ENCODE measurements around the gene CER1.

The CER1 gene

DNA sequence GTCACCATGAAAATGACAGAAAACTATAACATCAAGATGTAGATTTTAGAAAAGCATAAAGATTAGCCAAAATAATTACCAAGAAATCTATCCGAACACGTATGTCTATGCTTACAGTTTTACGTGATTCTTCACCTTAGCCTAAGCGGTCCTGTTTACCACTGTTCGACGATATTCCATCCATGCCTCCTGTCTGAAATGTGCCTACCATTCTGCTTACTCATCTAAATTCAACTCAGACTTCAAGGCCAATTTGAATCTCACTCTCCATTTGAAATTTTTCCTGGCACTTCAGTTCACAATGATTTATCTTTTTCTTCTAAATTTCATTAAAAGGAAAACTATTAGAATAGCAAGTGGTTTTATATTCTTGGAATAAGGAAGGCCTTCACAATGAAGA, 44.7 kb downstream of the CER1 start:
- no peaks in the 10 kb centered on the region for H3K27me3 ChIP-seq (ENCODE audit: low read length)
- no peak overlapping the region for H3K4me3 ChIP-seq (ENCODE audit: insufficient read depth, low read length, poor library complexity, severe bottlenecking)
- H4K20me1 ChIP-seq (ENCODE audit: low read depth, low read length): no peaks in the 10 kb centered on the region
- H3F3A ChIP-seq (ENCODE audit: insufficient read depth): no peaks in the 10 kb centered on the region; the same call in 1 of the 2 replicates
- no peaks in the 10 kb centered on the region for H3K79me2 ChIP-seq (ENCODE audit: insufficient read depth, low read length)
- no peaks in the 10 kb centered on the region for H3K9me3 ChIP-seq (ENCODE audit: insufficient read depth, low read length)
- H3K4me2 ChIP-seq (ENCODE audit: low read depth, low read length, poor library complexity, severe bottlenecking): no peak overlapping the region
- no peak overlapping the region for H2AFZ ChIP-seq (ENCODE audit: low read depth, low read length, severe bottlenecking)
- H3K36me3 ChIP-seq (ENCODE audit: low read length): no peaks in the 10 kb centered on the region; the same call in 1 of the 2 replicates
- TF ChIP-seq, protein P1, sequence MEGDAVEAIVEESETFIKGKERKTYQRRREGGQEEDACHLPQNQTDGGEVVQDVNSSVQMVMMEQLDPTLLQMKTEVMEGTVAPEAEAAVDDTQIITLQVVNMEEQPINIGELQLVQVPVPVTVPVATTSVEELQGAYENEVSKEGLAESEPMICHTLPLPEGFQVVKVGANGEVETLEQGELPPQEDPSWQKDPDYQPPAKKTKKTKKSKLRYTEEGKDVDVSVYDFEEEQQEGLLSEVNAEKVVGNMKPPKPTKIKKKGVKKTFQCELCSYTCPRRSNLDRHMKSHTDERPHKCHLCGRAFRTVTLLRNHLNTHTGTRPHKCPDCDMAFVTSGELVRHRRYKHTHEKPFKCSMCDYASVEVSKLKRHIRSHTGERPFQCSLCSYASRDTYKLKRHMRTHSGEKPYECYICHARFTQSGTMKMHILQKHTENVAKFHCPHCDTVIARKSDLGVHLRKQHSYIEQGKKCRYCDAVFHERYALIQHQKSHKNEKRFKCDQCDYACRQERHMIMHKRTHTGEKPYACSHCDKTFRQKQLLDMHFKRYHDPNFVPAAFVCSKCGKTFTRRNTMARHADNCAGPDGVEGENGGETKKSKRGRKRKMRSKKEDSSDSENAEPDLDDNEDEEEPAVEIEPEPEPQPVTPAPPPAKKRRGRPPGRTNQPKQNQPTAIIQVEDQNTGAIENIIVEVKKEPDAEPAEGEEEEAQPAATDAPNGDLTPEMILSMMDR (IDR thresholded peaks at IDR 0.05; ENCODE audit: insufficient read depth, low read length, poor library complexity, severe bottlenecking): no peak
- no peak for TF ChIP-seq EZH2phosphoT487 (conservative IDR thresholded peaks at IDR 0.05; ENCODE audit: low read length)
- H3K9me2 ChIP-seq (replicated peaks; ENCODE audit: insufficient read depth, low read length): no peaks in the 10 kb centered on the region
- no peak overlapping the region for H3K27ac ChIP-seq (ENCODE audit: low read depth, low read length)
- no peak overlapping the region for H3K9ac ChIP-seq (ENCODE audit: low read length)

- no peak overlapping the region for H3K4me3 ChIP-seq (ENCODE audit: insufficient read depth, low read length, poor library complexity, severe bottlenecking)
- H3K79me2 ChIP-seq (ENCODE audit: insufficient read depth, low read length): no peaks in the 10 kb centered on the region
- TF ChIP-seq EZH2phosphoT487 (conservative IDR thresholded peaks at IDR 0.05; ENCODE audit: low read length): no peak
- TF ChIP-seq, protein P1 (IDR thresholded peaks at IDR 0.05; ENCODE audit: insufficient read depth, low read length, poor library complexity, severe bottlenecking): no peak
- H3K9ac ChIP-seq (ENCODE audit: low read length): no peak overlapping the region
- H3K27me3 ChIP-seq (ENCODE audit: low read length): no peaks in the 10 kb centered on the region
- H2AFZ ChIP-seq (ENCODE audit: low read depth, low read length, severe bottlenecking): no peak overlapping the region
- no peaks in the 10 kb centered on the region; the same call in 1 of the 2 replicates for H3F3A ChIP-seq (ENCODE audit: insufficient read depth)
- no peak overlapping the region for H3K4me2 ChIP-seq (ENCODE audit: low read depth, low read length, poor library complexity, severe bottlenecking)
- no peak overlapping the region for H3K27ac ChIP-seq (ENCODE audit: low read depth, low read length)
- no peaks in the 10 kb centered on the region; the same call in 1 of the 2 replicates for H3K36me3 ChIP-seq (ENCODE audit: low read length)
- H3K9me2 ChIP-seq (replicated peaks; ENCODE audit: insufficient read depth, low read length): no peaks in the 10 kb centered on the region
- no peaks in the 10 kb centered on the region for H3K9me3 ChIP-seq (ENCODE audit: insufficient read depth, low read length)
- H4K20me1 ChIP-seq (ENCODE audit: low read depth, low read length): no peaks in the 10 kb centered on the region
These were observed 45.1 kb downstream of the CER1 start for GRCh38 chr9:14677396-14677795.

- Histone ChIP-seq H3K9me3 (ENCODE audit: insufficient read depth, low read length) (no peaks in the 10 kb centered on the region), H3K9ac (ENCODE audit: low read length) (no peak overlapping the region), H3K27ac (ENCODE audit: low read depth, low read length) (no peak overlapping the region), H3K4me3 (ENCODE audit: insufficient read depth, low read length, poor library complexity, severe bottlenecking) (no peak overlapping the region), H3F3A (ENCODE audit: insufficient read depth) (no peaks in the 10 kb centered on the region; the same call in 1 of the 2 replicates), H3K79me2 (ENCODE audit: insufficient read depth, low read length) (no peaks in the 10 kb centered on the region), H4K20me1 (ENCODE audit: low read depth, low read length) (no peaks in the 10 kb centered on the region), H2AFZ (ENCODE audit: low read depth, low read length, severe bottlenecking) (no peak overlapping the region), H3K4me2 (ENCODE audit: low read depth, low read length, poor library complexity, severe bottlenecking) (no peak overlapping the region), H3K9me2 (replicated peaks; ENCODE audit: insufficient read depth, low read length) (no peaks in the 10 kb centered on the region), H3K36me3 (ENCODE audit: low read length) (peaks cover 2% of the 10 kb centered on the region; the same call in 1 of the 2 replicates), H3K27me3 (ENCODE audit: low read length) (no peaks in the 10 kb centered on the region)
- TF ChIP-seq EZH2phosphoT487 (conservative IDR thresholded peaks at IDR 0.05; ENCODE audit: low read length): no peak
- TF ChIP-seq, protein P1 (IDR thresholded peaks at IDR 0.05; ENCODE audit: insufficient read depth, low read length, poor library complexity, severe bottlenecking): no peak
These were observed 47.9 kb downstream of the CER1 start for GRCh38 chr9:14674630-14675029.
